WI38 (cell line): Measurements from ENCODE around the gene NCF2.

ENCODE experiments used
- H3K4me3 ChIP-seq: 2 replicates; pipeline ENCODE4 v1.5.1; 2011; ENCODE audit warnings: low read depth, mild to moderate bottlenecking, control low read depth, low read length
- TF ChIP-seq, protein P1 (sequence below): IDR thresholded peaks from 2 replicates; pipeline ENCODE4 v1.5.1; 2012; ENCODE audit warnings: low read depth, mild to moderate bottlenecking, control low read depth, low read length

The NCF2 gene

DNA sequence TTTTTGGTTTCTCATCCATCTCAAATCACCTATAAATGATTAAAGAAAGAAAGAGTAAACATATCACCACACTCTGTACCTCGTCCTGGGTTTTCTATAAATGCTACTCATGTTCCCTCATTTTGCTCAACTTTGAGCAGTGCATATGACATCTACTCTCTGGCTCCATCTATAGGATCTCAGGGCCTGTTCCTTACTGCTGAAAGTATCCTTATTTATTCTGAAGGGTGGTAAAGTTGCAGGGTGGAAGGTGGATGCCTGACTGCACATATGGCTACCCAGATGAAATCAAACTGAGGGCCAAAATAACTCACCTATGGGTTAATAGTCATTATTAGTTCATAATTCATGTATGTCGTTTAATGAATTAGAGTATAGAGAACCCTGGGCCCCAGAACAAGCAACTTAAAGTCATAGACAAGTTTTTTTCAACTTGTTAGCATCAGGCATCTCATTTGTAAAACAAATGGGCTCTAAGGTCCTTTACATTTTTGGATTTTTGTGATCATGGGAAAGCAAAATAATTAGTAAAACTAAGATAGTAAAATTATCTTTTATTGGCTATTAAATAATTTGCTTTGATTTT lies 46.5 kb downstream of the NCF2 start:
- TF ChIP-seq, protein P1, sequence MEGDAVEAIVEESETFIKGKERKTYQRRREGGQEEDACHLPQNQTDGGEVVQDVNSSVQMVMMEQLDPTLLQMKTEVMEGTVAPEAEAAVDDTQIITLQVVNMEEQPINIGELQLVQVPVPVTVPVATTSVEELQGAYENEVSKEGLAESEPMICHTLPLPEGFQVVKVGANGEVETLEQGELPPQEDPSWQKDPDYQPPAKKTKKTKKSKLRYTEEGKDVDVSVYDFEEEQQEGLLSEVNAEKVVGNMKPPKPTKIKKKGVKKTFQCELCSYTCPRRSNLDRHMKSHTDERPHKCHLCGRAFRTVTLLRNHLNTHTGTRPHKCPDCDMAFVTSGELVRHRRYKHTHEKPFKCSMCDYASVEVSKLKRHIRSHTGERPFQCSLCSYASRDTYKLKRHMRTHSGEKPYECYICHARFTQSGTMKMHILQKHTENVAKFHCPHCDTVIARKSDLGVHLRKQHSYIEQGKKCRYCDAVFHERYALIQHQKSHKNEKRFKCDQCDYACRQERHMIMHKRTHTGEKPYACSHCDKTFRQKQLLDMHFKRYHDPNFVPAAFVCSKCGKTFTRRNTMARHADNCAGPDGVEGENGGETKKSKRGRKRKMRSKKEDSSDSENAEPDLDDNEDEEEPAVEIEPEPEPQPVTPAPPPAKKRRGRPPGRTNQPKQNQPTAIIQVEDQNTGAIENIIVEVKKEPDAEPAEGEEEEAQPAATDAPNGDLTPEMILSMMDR: peak; percentile 70

GRCh38 chr1:183537405-183537804 lies 52.9 kb downstream of the NCF2 start:
- TF ChIP-seq, protein P1: no peak
- no peak overlapping the region for H3K4me3 ChIP-seq

More for the DNA sequence above, 46.5 kb downstream of the NCF2 start:
- H3K4me3 ChIP-seq: no peak overlapping the region

DNA sequence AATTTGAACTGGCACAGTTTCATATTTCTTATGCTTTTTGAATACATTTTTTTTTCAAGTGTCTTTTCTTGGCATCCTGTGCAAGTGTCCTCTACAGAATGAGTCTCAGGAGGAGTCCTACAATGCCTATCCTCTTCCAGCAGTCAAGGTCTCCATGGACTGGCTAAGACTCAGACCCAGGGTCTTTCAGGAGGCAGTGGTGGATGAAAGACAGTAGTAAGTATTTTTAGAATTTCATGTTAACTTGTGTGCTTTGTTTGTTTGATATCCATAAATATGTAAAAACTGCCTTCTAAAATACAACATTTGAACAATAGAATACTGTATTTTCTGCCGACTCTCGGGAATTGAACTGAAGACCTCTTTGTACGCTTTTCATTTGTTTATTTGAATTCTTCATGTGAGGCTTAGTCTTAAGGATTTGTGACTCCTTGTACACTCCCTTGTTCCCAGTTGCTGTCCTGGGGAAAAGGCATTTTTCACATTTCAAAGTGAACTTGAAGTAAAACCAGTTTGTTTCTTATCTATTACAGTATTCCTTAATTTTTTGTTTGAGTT lies 56.6 kb downstream of the NCF2 start:
- TF ChIP-seq, protein P1: no peak
- H3K4me3 ChIP-seq: no peak overlapping the region

DNA sequence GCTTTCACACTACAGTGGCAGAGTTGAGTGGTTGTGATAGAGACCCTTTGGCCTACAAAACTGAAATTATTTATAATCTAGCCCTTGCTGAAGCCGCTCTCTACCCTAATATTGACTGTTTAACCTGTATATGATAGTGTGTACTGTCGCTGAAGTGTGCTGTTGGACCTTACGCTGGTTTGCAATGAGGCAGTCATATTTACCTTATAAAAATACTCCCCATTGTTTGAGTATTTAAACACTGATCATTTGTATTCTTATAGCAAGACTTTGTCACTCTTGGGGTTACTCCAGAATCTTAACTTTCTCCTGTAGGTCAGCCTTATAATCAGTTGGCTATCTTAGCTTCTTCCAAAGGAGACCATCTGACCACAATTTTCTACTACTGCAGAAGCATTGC lies 61.7 kb downstream of the NCF2 start:
- TF ChIP-seq, protein P1: no peak
- no peak overlapping the region for H3K4me3 ChIP-seq

DNA sequence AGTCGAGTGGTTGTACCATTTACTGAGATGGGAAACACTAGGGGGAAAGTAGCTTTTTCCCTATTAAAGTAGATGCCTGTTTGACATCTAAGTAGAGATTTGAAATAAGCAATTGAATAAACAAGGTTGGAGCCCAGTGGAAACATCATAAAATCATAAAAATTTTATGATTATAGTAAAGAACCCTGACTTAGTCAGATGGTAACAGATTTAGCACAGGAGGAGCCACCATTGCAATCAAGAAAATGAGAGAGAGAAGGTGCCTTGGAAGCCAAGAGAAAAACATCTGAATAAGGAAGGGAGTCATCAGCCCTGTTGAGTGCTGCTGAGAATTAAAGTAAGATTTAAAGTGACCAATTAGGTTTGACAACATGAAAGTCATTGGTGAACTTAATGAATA lies 68.2 kb downstream of the NCF2 start:
- H3K4me3 ChIP-seq: no peak overlapping the region
- TF ChIP-seq, protein P1: no peak

GRCh38 chr1:183520379-183520778 lies 69.9 kb downstream of the NCF2 start:
- H3K4me3 ChIP-seq: no peak overlapping the region
- TF ChIP-seq, protein P1: no peak

DNA sequence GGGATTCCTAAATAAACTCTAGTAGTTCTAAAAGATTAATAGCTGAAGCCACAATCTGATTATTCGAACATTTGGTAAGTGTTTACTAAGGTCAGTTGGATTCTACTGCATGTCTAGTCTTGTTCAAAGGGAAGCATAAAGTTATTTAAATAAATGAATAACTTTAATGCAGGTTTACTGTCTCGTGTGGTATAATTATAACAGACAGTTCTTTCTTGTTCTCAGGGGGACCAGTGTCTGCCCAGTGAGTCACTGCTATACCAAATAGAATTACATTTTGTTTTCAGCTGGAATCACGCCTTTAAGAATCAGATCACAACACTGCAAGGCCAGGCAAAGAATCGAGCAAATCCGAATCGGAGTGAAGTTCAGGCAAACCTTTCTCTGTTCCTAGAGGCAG lies 72.9 kb downstream of the NCF2 start:
- TF ChIP-seq, protein P1: no peak

More for the DNA sequence above, 72.9 kb downstream of the NCF2 start:
- H3K4me3 ChIP-seq: no peak overlapping the region
